HG03558 (cell line): Measurements from ENCODE around the gene CAPN9.

Experiments used
- ATAC-seq: cut with Tn5 transposase; IDR thresholded peaks from one replicate; pipeline ENCODE4 v1.9.1; 2021; ENCODE audit warnings: moderate number of reproducible peaks; ENCODE audit not compliant: unreplicated experiment; ENCODE audit errors: extremely low read depth

Gene CAPN9

DNA sequence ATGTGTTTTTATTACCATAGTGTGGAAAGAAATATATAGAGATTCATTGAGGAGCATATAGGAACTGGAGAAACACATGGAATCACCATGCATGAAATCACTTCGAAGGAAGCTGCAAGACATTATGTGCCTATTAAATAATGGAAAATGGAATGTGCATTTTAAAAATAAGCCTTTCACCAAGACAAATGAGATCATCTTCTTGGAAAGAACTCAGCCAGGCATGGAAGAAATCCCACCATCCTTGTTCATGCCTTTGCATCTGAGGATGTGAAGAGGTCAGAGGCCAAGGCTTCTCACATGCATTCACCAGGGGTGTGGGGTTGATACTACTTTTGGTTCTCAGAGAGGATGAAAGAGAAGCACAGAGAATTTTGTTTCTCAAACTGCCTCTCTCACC lies 71.2 kb downstream of the CAPN9 start:
- no peak for ATAC-seq

DNA sequence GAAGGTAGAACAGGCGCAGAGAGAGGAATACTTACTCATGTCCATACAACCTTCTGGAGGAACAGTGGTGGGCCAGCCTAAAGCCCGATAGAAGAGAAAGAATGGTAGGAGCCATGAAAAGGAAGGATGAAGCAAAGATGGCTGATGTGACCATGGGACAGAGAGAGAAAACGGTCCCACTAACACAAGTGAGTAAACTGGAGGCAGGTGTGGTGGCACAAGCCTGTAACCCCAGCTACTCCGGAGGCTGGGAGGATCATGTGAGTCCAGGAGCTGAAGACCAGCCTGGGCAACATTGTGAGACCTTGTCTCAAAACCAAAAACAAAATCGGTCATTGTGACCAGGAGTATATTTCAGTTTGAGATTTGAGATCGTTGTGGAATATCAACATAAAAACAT lies 71.7 kb downstream of the CAPN9 start:
- no peak for ATAC-seq

DNA sequence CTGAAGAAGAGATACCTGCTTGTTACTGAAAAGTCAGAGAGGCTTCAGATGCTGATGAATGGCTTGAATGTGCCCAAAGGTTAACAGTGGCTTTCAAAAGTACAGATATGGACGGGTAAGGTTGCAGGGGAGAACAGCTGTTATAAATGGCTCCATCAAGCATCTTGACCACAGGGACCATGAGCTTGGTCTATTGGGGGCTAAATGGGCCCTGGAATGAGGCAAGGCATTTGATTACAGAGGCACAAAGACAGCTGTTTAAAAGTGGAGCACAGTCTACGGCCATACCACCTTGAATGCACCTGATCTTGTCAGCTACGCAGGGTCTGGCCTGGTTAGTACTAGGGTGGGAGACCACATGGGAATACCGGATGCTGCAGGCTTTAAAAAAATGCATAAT lies 72.8 kb downstream of the CAPN9 start:
- no peak for ATAC-seq

DNA sequence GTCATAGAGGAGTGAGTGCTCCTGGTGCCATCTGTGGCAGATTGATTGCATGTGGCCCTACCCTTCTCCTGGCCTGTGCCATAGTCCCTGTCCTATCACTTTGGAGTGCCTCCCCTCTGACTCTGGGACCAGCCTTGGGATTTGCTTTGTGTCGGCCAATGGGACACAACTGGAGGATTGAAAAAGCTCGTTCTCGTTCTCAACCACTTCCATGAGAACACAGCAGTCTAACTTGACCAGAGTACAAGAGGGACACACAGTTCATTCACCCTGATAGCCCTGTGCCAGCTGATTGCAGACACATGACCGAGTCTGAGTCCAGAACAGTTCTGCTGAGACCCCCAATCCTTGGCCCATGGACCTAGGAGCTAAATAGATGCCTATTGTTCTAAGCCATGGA lies 73.4 kb downstream of the CAPN9 start:
- ATAC-seq, result no peak

GRCh38 chr1:230821346-230821745 lies 74.2 kb downstream of the CAPN9 start:
- no peak for ATAC-seq

- ATAC-seq, result no peak
Measured at GRCh38 chr1:230822092-230822581, 74.9 kb downstream of the CAPN9 start.

GRCh38 chr1:230823426-230823825 lies 76.2 kb downstream of the CAPN9 start:
- no peak for ATAC-seq

- no peak for ATAC-seq
Measured at GRCh38 chr1:230823931-230824381, 76.8 kb downstream of the CAPN9 start.

GRCh38 chr1:230824551-230824918 lies 77.3 kb downstream of the CAPN9 start:
- no peak for ATAC-seq

DNA sequence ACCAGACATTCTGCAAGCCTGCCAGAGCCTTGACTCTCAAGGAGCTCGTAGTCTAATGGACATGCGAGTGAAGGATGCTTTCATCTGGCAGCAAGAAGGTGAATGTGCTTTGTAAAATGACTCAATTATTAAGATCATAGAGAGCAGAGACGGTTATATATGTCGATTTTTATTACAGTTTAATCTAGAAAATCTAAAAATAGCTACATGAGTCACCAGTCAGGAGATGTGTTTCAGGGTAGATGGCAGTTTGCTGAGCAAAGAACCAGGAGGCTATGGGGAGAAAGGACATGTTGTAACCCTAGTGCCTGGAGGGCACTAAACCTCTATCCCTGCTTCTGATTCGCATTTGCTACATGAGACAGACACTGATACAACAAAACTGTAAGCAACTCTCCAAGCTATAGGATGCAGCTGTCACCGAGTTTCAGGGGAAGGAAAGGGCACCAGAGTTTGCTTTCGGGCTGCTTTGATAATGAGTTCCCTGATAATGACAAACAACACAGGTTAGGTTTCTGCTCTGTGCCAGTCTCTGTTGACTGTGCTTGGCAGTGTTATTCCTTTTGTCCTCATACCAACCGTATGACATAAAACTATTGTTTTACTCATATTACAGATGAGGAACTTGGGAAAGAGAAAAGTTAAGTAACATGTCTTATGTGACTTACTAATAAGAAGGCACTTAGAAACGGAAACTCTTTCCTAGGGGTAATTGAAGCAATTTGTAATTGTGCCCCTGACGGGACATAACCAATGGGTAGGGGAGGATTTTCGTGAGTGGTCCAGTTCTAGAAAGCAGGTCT lies 77.9 kb downstream of the CAPN9 start:
- ATAC-seq, result no peak

DNA sequence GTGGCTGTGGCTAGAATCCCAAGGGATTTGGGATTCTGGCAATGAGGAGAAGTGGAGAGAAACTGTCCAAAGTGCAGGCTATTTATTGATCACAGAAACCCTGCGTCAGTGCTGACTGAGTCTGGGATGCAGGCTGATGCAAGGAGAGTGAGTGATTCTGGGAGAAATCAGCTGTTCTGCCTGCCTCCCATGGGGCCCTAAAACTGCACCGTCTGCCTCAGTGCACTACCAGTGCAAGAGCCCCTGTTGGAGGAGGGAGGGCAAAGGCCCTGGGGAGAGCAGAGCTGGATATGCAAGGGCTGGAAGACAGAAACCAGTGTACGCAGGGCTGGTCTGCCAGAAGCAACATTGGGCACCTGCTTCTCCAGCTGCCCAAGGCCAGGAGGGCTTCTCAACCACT lies 78.6 kb downstream of the CAPN9 start:
- ATAC-seq, result no peak

DNA sequence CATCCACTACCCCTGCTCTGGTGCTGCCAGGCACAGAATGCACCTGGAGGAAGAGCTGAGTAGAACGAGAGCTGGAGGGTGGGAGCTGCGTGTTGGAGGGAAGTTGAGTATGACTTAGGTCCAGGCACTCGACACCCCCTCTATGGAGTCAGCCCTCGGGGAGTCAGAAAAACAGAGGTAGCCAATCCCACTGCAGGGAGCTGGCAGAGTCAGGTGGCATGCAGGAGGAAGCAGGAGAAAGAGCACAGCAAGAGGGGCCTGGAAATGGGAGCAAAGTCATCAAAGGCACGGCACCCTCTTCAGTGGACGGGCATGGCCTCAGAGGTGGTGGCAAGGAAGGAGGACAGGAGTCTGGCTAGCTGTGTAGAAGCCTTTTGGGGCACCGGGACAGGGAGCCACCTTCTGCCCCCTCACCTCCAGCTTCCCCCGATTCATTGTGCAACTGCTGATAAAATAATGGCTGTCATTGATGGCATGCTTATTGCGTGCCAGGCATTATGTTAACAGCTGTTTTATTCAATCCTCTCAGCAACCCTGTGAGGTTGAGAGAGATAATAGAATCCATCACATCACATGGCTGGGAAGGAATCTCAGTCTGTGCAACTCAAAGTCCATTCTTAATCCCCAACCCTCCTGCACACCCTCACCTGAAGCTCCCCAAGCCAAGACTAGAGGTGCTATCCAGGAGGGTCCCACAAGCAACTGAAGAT lies 79.1 kb downstream of the CAPN9 start:
- ATAC-seq, result no peak

- ATAC-seq, result no peak
Measured at GRCh38 chr1:230827081-230827681, 80.0 kb downstream of the CAPN9 start.

DNA sequence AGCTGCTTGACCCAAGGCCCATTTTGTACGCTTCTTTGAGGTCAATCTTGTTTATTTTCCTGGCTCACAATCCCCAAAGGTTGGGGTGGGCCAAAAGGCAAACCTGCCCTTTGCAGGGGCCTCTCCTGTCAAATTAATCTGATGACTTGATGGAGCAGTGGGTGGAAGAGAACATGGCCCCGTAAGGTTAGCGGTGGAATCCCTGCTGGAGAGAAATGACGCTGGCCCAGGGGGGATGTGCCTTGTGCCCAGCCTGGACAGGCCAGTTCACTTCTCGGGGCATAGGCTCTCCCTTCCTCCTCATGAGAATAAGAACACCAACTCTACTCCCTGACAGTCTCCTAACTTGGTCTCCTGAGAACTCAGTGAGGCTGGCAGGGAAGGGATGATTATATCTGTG lies 80.6 kb downstream of the CAPN9 start:
- ATAC-seq, result no peak

- no peak for ATAC-seq
Measured at GRCh38 chr1:230828421-230828820, 81.2 kb downstream of the CAPN9 start.

DNA sequence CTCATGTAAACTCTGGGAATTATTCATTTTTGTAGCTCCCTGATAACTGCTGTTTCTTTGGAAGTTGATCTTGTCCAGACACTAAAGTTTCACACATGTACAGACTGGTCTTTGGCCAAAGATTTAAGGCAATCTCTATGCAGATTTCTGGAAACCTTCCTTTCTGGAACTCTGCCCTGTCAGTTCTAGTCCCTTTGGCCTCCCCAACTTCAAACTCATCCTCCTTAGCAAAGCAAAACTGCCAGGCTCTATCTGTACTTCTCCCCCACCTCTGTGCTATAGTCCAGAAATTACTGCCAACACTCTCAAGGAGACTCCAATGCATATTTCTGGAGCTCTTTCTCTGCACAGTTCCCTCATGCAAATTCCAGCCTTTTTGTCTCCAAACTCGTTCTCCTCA lies 84.6 kb downstream of the CAPN9 start:
- no peak for ATAC-seq

GRCh38 chr1:230832476-230832875 lies 85.3 kb downstream of the CAPN9 start:
- no peak for ATAC-seq

- ATAC-seq, result no peak
Measured at GRCh38 chr1:230833511-230833910, 86.3 kb downstream of the CAPN9 start.

DNA sequence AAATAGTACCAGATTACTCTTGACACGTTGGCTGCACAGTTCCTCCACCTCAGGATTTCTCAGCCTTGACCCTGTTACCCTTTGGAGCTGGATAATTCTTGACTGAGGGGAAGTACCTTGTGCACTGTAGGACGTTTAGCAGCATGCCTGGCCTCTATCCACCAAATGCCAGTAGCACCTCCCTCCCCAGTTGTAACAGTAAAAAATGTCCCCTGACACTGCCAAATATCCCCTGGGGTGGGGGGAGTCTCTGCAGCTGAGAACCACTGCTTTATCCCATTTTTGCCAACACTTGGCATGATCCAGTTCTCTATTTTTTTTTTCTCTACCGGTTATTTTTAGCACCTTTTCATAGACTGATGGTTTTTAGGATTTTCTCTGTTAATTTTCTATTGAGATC lies 87.1 kb downstream of the CAPN9 start:
- ATAC-seq, result no peak

- ATAC-seq, result no peak
Measured at GRCh38 chr1:230836347-230836746, 89.2 kb downstream of the CAPN9 start.

DNA sequence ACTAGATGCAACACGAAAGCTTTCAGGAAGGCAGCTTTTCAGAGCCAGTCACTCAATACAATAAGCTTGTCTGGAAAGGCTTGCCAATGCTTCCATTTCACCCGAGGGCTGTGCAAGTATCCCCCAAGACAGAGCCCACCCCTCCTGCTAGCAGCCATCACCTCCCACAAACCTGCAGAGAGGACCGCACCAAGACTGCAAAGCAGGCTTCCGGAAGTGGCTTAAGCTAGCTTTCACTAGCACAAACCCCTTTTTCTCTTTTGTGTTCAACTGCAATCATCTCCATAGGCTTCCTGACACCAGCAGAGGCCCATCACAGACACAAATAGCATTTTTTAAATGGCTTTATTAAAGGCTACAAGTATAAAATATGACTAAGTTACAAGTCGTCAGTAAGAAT lies 89.6 kb downstream of the CAPN9 start:
- no peak for ATAC-seq
